ENCODE measurements around the gene MXI1.
"Not testable (repeated sequence)": the region's sequence is repeated elsewhere in the genome, so short reads cannot be mapped to it uniquely, and the experiment has no call there.

Gene MXI1

DNA sequence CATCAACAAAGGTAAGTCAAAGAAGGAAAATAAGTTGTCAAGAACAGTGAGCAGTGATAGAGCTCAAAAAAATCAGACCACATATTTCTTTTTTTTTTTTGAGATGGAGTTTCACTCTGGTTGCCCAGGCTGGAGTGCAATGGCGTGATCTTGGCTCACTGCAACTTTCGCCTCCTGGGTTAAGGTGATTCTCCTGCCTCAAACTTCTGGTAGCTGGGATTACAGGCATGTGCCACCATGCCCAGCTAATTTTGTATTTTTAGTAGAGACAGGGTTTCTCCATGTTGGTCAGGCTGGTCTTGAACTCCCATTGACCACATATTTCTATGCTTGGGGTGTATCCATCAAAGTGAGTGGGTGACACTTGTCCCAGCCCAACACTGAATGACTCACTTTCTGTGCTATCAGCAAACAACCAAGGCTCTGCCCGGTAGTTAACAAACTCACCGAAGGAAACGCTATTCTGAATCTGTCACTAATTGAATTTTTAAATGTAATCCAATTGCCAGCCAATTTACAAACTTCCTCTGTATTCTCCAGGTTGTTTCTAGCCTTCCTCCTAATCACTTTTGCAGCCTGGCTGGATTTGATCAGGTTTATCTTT is 116.9 kb downstream of the MXI1 start:
- TF ChIP-seq, protein P1, sequence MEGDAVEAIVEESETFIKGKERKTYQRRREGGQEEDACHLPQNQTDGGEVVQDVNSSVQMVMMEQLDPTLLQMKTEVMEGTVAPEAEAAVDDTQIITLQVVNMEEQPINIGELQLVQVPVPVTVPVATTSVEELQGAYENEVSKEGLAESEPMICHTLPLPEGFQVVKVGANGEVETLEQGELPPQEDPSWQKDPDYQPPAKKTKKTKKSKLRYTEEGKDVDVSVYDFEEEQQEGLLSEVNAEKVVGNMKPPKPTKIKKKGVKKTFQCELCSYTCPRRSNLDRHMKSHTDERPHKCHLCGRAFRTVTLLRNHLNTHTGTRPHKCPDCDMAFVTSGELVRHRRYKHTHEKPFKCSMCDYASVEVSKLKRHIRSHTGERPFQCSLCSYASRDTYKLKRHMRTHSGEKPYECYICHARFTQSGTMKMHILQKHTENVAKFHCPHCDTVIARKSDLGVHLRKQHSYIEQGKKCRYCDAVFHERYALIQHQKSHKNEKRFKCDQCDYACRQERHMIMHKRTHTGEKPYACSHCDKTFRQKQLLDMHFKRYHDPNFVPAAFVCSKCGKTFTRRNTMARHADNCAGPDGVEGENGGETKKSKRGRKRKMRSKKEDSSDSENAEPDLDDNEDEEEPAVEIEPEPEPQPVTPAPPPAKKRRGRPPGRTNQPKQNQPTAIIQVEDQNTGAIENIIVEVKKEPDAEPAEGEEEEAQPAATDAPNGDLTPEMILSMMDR (IDR thresholded peaks at IDR 0.05; ENCODE audit: low read depth, low read length): no peak
- Histone ChIP-seq H3K9me3 (no peaks in the 10 kb centered on the region), H3K27me3 (no peaks in the 10 kb centered on the region), H3K4me1 (peaks cover 12% of the 10 kb centered on the region), H3K36me3 (no peaks in the 10 kb centered on the region), H3K4me3 (ENCODE audit: low read depth, low read length) (no peak overlapping the region)
- peak; percentile 45 for DNase-seq

DNA sequence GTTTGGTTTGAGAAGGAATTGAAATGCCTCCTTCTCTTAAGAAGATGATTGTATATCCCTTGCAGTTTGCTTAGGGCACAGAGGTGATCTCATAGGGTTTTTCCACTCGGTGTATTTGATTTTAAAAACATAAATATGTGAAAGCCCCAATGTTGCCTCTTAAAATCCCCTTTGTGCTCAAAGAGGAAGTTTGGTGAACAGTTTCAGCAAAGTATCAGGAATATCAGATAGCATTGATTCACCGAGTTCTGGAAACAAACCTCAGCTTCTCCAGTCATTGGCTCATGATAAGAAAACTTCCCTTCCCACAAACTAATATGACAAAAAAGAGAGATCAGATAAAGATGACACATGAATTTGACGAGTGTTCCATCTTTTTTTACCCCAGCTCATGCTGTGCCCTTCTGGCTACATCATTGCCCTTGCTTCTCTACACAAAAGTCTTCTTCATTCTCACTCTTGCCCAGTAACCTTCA is 117.4 kb downstream of the MXI1 start:
- DNase-seq: no peak
- H3K36me3 ChIP-seq: no peaks in the 10 kb centered on the region
- TF ChIP-seq, protein P1 (IDR thresholded peaks at IDR 0.05; ENCODE audit: low read depth, low read length): no peak
- no peaks in the 10 kb centered on the region for H3K9me3 ChIP-seq
- no peak overlapping the region for H3K4me3 ChIP-seq (ENCODE audit: low read depth, low read length)
- H3K27me3 ChIP-seq: no peaks in the 10 kb centered on the region
- H3K4me1 ChIP-seq: peaks cover 12% of the 10 kb centered on the region

DNA sequence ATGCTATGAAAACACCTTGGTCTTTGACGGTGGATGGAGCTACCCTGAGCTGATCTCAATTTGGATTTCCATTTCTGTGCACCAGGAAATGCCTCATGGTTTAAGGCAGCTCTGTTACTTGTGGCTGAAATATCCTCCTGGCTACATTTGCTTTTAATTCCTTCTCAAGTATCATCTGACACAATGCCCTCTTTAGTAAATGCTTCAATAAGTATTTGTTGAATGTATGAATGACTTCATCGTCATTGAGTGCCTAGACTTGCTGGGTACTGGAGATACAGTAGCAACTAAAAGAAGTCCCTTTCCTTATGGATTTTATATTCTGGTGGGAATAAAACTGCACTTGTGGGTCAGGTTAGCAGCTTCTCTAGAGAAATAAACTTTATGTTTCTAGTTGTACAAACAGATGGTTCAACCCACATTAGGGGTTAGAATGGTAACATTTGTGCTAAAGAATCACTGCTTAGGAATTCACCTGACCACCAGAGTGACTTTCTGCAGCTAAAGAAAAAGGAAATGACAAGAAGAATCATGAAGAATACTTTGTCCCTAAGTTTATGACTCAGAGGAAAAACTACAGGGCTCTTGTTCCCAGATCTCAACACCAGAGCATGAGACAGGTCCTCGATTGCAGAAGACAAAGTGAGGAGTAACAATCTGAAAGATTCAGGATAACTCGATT is 119.1 kb downstream of the MXI1 start:
- H3K36me3 ChIP-seq: no peaks in the 10 kb centered on the region
- no peak for DNase-seq
- H3K27me3 ChIP-seq: no peaks in the 10 kb centered on the region
- no peak overlapping the region for H3K4me3 ChIP-seq (ENCODE audit: low read depth, low read length)
- H3K4me1 ChIP-seq: peaks cover 12% of the 10 kb centered on the region
- TF ChIP-seq, protein P1 (IDR thresholded peaks at IDR 0.05; ENCODE audit: low read depth, low read length): no peak
- H3K9me3 ChIP-seq: no peaks in the 10 kb centered on the region; the same call in 1 of the 2 replicates

DNA sequence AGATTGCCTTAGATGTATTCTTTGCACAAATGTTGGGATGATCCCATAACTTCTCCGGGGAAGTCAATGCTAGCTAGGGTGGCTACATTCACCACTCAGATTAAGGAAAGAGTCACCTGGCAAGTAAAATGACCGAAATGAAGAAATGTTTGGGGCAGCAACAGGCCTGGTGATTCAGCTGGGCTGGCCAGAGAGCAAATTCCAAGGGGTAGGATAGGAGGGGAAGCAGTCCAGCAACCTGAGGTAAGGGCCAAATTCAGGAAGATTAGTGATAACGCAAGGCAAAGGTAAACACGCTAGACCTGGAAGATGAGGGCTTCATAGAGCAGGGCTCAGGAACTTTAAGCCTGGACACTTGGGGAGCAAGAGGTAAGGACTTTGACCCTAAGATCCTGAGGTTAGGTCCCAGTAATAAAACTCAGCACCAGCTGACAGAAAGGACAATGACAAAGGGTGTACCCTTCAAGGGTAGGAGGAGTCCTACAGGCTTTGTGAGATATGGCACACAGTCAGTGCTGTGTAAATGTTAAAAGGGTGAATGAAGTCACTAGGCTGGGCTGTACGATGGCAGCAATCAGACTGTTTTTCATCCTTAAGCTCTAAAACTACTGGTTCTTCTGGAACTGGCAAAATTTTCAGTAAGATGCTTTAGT is 120.0 kb downstream of the MXI1 start:
- H3K4me3 ChIP-seq (ENCODE audit: low read depth, low read length): no peak overlapping the region
- TF ChIP-seq, protein P1 (IDR thresholded peaks at IDR 0.05; ENCODE audit: low read depth, low read length): no peak
- DNase-seq: no peak
- H3K27me3 ChIP-seq: no peaks in the 10 kb centered on the region
- no peaks in the 10 kb centered on the region; the same call in 1 of the 2 replicates for H3K9me3 ChIP-seq
- H3K36me3 ChIP-seq: no peaks in the 10 kb centered on the region
- peaks cover 12% of the 10 kb centered on the region for H3K4me1 ChIP-seq

DNA sequence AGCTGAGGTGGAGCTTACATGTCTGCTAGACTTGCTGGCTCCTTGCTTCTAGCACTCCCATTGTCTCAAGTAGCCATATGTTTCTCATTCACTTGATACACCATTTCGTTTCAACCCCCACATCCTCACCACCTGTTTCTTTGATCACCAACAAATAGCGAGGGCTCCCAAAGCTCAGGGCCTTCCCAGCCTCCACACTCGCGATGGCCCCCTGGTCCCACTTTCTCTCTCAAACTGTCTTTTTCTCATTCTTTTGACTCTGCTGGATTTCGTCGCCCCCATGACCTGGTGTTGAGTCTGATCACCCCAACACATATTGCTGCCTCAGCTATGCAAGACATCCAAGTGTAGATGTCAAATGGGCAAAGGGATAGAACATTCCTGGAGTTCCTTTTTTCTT is 123.3 kb downstream of the MXI1 start:
- TF ChIP-seq, protein P1 (IDR thresholded peaks at IDR 0.05; ENCODE audit: low read depth, low read length): no peak
- H3K9me3 ChIP-seq: no peaks in the 10 kb centered on the region; the same call in 1 of the 2 replicates
- H3K4me3 ChIP-seq (ENCODE audit: low read depth, low read length): no peak overlapping the region
- no peaks in the 10 kb centered on the region for H3K36me3 ChIP-seq
- no peaks in the 10 kb centered on the region for H3K4me1 ChIP-seq
- no peak for DNase-seq
- no peaks in the 10 kb centered on the region for H3K27me3 ChIP-seq

DNA sequence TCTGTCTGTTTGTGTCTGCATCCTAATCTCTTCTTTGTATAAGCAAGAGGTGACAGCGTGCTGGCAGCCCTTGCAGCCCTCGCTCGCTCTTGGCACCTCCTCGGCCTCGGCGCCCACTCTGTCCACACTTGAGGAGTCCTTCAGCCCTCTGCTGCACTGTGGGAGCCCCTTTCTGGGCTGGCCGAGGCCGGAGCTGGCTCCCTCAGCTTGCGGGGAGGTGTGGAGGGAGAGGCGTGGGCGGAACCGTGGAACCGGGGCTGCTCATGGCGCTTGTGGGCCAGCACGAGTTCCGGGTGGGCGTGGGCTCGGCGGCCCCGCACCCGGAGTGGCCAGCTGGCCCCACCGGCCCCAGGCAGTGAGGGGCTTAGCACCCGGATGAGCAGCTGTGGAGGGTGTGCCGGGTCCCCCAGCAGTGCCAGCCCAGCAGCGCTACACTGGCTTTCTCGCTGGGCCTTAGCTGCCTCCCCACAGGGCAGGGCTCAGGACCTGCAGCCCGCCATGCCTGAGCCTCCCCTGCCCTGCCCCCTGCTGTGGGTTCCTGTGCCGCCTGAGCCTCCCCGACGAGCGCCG is 123.9 kb downstream of the MXI1 start:
- DNase-seq; H3K27me3 ChIP-seq; H3K4me1 ChIP-seq; H3K9me3 ChIP-seq; H3K4me3 ChIP-seq (ENCODE audit: low read depth, low read length); H3K36me3 ChIP-seq: not testable (repeated sequence)

All from BE2C (cell line).